Sciatic nerve (tissue), 2 donors: ENCODE data around the gene MED15. TPM values are rescaled to one million over a fixed set of nuclear protein-coding genes. Genes with fewer than 3 reads are reported as not detected.
"Not testable (repeated sequence)": the region's sequence is repeated elsewhere in the genome, so short reads cannot be mapped to it uniquely, and the experiment has no call there.

ENCODE experiments used
- ATAC-seq: fragments of 200-7000 bp; cut with Tn5 transposase; one replicate; pipeline ENCODE4 v1.9.1; 2020; ENCODE audit warnings: mild to moderate bottlenecking, moderate library complexity
- DNase-seq: peaks from one replicate; pipeline ENCODE4 v3.0.0-alpha.2; 2020; ENCODE audit warnings: low spot score
- intact Hi-C: fragments of 100-400 bp; cut with DNase I; formaldehyde crosslinking; loops from one replicate; pipeline ENCODE4 v1.14.2; 2022
- total RNA-seq: library from RNA; stranded (reverse); fragmentation: NEBNext Ultra II Directional; extraction: Animal tissue kit (Norgen Biotek cat#: 25700); gene quantifications from one replicate; pipeline ENCODE4 v1.2.1, GENCODE V29; 2021
- donor health status: DM: no; HTN: no; CAD: no.
- donor health status: DM: no; HTN: no; CAD: no.

MED15 gene
- total RNA-seq, 1 donor from 2014 or later = 130 TPM

DNA sequence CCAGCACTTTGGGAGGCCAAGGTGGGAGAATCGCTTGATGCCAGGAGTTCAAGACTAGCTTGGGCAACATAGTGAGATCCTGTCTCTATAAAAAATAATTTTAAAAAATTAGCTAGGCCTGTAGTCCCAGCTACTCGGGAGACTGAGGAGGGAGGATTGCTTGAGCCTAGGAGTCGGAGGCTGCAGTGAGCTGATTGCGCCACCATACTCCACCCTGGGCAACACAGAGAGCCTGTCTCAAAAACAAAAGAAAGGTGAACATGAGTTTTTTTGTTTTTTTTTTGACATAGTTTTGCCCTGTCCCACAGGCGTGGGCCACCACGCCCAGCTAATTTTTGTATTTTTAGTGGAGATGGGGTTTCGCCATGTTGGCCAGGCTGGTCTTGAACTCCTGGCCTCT lies 17.6 kb downstream of the MED15 start:
- intact Hi-C loops = no loop called here
- DNase-seq (no peak), ATAC-seq (no peak)

DNA sequence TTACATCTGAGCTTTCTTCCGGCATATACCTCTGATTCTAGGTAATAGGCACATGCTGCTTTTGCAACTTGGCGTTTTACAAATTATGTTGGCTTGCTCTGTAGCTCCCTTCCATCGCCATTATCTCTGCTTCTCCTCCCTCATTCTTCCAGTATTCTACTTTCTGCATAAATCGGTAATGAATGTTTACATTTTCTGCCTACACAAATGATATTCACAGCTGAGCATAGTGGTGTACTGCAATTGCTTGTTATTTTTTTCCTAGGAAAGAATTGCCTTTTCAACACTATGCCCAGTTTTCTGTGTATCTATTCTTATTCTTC lies 18.9 kb downstream of the MED15 start:
- intact Hi-C loops = no loop called here
- ATAC-seq = no peak

DNA sequence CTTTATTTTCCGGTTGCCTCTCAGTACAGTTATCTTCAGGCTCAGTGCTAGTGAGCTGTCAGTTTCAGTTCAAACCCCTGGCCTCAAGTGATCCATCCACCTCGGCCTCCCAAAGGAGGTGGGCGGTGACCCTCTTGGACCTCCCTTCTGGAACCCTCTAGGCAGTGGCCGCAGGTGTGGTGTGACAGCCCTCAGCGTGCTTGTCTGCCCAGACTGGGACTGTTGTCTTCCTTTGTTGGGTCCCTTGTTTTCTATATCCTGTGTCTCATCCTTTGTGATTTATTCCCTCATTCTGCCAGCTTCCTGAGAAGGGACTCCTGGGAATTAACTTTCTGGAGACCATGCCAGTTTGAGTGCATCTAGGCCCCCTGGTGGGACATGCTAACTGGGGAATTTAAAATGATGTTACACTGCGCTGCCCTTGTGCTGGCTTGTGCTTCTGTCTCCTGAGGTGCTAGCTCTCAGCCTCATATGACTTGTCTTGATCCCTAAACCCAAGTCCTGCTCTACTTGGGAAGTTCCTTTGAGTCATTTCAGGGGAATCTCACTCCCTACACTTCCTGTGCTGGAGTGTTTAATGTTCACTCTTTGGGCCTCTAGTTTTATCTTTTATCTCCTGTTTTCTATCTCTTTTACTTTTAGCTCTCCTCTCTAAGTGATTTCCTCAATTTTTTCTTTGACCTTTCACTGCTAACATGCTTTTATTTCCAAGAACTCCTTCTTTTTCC lies 19.4 kb downstream of the MED15 start:
- intact Hi-C loops = no loop called here
- no peak for ATAC-seq
- no peak for DNase-seq

More for the DNA sequence above, 18.9 kb downstream of the MED15 start:
- no peak for DNase-seq

DNA sequence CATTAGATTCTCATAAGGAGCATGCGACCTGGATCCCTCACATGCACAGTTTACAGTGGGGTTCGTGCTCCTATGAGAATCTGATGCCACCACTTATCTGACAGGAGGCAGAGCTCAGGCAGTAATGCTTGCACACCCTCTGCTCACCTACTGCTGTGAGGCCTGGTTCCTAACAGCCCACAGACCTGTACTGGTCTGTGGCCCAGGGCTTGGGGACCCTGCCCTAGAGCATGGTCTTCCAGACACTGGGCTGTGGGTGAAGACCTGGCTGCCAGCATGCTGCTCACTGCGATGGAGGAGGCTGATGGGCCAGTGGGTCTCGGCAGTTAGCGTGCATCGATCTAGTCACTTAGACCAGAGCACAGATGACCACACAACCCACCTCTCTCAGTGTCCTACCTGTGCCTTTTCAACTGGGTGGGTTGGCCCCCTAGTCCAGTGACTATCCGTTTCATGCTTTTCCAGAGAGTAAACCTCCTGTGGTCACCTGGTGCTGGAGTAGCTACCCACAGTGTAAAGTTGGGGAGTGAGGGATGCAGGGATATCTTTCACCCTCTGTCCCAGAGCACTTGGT lies 21.1 kb downstream of the MED15 start:
- no peak for DNase-seq
- intact Hi-C loops = no loop called here
- ATAC-seq = no peak

DNA sequence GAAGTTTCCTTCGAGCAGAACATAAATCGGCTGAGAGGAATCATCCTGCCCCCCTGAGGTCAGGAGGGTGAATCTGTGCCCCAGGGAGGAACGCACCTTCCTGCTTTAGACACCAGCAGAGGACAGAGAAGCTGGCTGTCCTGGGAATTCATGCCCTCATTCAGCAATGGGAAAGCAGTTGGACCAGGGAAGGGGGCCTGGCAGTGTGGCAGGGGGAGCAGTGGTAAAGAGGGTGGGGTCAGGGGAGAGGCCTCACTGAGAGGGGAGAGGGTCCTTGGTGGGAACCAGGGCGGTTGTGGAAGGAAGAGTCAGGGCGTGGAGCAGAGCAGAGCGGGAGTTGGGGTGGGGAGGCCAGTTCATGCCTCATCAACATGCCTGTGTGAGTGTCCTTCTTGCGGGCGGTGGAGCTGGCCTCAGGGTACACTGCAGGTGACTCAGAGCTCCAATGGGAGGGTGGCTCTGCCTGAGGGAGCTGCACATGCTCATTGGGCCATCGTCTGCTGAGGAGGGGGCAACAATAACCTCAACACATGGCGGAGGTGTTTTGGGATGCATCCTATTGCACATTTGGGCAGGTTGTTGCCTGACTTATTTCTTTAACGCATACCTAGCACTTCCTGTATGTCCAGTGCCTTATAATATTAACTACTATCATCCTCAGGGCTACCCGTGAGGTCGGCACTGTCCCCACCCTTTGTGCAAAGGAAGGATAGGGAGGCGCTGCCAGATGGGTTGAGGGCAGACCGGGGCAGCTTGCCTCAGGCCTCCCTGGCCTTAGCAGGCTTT lies 23.2 kb downstream of the MED15 start:
- intact Hi-C loops = no loop called here
- ATAC-seq = peak; percentile 2
- no peak for DNase-seq

DNA sequence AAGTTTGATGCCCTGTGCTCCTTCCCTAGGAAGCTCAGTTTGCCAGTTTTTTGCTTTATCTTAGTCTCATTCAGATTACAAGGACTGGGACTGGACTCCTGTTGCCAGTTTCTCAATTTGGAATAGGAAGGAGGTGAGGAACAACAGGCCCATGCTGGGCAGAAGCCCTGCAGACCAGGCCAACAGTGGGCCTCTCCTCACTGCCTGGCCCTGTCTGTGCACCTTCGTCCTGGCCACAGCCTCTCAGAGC lies 23.7 kb downstream of the MED15 start:
- no peak for ATAC-seq
- no peak for DNase-seq

DNA sequence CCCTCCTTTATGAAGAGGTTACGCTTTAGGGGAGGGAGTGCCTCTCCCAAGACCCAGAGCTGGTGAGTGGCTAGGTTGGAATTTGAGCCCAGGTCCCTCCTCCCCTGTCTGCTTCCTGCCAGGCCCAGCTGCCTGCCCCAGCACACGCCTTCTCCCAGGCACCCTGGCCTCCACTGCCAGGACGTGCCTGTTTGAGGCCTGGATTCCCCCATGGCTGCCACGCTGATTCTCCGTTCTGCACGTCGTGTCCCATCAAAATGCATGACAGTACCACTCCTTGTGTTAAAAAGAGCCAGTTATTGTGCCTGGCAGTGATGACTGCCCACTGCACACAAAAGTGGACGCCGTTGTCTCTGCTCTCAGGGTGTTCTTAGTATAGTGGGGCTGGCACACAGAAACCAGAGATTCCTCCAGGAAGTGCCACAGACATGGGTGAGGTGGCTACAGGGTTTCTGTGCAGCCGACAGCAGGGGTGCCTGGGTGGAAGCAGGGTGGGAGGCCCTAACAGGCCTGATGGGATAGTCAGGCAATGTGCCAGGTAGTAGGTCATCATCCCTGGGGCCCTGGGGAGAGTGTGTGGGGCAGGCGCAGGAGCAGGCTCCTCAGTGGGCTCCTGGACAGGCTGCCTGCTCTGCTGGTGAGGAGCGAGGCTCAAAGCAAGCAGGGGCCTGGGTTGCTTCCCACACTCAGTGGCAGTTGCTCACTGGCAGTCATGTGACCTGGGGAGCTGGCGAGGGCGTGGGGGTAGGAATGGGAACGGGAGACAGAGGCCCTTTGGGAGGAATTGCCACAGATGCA lies 24.2 kb downstream of the MED15 start:
- intact Hi-C loops = no loop called here
- DNase-seq = peak; percentile 73
- ATAC-seq = peak; percentile 78

More for the DNA sequence above, 23.7 kb downstream of the MED15 start:
- intact Hi-C loops = no loop called here

DNA sequence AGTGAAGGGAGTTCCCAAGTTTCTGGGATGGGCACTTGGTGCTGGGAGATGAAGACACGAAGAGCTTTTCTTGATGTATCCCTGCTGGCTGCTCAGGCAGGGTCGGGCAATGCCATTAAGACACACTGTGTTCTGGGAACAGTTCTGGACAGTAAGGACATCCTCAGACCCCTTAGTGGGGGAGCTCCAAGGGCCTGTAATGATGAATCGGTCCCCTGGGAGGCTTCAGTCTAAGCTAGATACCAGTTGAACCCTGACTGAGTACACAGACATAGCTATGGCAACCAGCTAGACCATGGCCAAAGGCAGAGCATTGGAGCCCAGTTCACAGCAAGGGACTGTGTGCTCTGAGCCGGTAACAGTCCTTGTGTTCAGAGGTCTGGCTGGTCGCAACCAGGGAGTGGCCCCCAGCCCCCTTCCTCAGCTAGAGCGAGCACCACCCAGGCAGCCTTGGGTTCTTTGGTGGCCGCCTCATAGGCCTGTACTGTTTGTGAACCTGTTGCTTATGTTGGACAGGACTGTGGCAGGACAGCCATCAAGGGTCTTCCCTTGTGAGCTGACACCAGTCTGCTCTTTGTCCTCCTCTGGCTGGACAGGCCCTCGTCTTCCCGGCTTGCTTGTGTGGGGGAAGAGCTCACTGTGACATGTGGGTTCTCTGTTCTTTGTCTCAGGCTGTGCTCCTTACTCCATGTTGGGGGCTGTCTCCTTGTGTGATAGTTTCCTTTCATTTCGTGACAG lies 25.0 kb downstream of the MED15 start:
- intact Hi-C loops = no loop called here
- ATAC-seq (peak; percentile 29), DNase-seq (peak; percentile 49)

DNA sequence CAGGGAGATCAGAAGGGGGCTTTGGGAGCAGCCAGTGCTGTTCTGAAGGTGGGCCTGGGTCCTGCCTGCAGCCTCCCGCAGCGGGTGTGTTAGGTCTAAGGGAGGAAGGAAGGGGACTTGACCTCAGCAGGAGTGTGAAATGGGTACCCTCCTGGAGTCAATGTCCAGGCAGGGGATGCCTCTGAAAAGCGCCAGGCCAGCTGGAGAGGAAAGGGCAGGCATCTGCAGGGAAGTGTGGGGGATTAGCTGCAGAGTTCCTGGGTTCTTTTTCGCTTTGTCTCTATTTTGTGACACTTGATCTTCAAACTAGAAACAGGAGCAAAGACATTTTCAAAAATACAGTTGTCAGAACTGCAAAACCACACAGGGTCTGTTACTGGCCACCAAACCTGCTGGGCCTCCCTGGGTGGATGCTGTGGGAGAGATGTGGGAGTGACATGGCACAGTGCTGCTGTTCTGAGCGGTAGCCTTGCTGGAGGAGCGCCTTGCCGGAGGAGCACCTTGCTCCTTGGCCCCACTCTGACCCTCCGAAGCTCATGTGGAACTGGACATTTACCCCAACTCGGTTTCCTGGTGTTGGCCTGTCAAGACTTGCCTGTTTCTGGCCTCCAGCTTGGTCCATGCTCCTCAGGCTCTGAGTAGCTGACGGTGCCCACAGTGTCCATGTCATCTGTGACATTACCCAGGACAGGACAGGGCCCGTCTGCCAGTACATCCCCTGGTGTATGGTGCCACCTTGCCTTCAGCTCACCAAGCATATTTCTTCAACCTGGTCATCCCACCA lies 25.9 kb downstream of the MED15 start:
- peak; percentile 50 for DNase-seq
- no peak for ATAC-seq

DNA sequence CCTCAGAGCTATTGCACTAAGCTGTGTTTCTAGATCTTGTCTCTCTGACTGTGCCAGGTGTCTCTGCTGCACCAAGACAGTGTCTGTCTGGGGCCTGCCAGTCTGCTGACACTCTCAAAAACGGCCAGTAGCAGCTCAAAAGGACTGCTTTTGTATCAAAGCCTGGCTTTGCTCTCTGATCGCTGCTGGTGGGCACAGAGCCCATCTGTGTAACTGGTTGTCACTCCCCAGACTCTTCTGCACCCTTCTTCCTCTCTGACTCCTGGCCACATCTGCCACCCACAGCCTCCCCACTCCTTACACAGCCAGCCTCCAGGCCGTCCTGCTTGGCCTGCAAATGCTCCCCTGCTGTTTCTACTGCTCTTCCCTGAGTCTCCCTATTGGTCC lies 26.5 kb downstream of the MED15 start:
- intact Hi-C loops = no loop called here
- DNase-seq (no peak), ATAC-seq (no peak)

More for the DNA sequence above, 25.9 kb downstream of the MED15 start:
- intact Hi-C loops = no loop called here

DNA sequence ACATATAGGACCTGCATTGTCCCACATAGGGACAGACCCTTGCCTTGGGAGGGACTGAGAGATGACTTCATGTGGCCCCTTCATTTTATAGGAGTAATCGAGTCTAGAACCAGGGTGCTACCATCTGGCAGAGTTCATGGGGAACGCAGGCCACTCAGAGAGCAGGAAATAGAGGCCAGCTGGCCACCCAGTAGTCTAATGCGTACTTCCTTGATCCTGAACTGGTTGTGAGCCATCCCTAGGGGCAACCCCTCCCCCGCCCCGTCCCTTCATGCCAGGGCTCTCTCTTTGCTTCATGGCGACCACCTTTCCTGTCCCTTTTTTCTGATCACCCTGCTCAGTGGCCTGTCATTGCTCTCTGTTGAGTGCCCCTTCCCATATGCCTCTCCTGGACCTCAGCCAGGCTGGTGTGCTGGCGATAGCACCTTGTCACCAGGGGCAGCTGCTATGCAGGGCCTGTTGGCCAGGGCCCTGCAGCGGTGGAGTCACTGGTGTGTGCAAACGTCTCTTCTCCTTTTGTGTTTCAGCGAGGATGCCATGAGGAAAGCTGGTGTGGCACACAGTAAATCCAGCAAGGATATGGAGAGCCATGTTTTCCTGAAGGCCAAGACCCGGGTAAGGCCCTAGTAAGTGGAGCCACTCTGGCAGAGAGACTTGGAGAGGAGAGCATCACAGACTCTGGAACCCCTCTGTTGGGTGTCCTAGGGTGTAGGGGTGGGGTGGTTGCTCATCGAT lies 29.3 kb downstream of the MED15 start:
- intact Hi-C loops = no loop called here
- ATAC-seq (no peak), DNase-seq (peak; percentile 48)

DNA sequence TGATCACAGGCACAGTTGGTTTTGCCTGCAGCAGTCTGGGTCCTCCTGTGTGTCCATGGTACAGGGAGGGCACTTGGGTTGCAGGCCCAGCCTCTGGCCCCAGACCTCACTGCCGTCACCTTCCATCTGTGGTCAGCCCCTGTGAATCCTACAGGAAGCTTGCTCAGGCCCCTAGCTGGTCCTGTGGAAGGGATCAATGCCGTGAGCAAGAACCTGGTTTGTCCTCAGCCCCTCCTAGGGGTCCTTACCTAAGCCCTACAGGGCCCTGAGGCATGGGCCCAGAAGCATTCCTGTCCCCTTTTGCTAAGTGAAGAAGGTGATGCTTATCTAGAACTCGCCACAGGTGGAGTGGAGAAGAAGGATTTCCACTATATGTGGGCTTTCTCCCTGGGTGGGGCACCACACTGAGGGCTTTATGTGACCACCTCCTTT lies 29.9 kb downstream of the MED15 start:
- DNase-seq (no peak), ATAC-seq (no peak)
- intact Hi-C loops = no loop called here

DNA sequence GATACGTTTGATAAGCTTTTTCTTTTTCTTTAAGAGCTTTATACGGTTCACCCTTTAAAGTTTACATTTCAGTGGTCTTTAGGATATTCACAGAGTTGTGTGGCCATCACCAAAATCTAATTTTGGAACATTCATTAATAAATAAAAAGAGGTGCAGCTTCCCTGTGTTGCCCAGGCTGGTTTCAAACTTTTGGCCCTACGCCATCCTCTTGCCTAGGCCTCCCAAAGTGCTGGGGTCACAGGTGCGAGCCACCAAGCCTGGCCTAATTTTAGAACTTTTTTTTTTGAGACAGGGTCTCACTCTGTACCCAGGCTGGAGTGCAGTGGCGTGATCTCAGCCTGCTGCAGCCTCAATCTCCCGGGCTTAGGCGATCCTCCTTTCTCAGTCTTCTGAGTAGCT lies 30.6 kb downstream of the MED15 start:
- ATAC-seq (no peak), DNase-seq (no peak)
- intact Hi-C loops = no loop called here

DNA sequence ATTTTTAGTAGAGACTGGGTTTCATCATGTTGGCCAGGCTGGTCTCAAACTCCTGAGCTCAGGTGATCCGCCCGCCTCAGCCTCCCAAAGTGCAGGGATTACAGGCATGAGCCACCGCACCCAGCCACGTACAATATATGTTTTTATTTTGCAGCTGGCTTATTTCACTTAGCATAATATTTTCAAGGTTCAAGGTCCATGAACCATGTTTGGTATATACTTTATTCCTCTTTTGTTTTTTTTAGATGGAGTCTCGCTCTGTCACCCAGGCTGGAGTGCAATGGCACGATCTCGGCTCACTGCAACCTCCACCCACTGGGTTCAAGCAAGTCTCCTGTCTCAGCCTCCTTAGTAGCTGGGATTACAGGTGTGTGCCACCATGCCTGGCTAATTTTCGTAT lies 31.5 kb downstream of the MED15 start:
- ATAC-seq, intact Hi-C loops, DNase-seq: not testable (repeated sequence)

DNA sequence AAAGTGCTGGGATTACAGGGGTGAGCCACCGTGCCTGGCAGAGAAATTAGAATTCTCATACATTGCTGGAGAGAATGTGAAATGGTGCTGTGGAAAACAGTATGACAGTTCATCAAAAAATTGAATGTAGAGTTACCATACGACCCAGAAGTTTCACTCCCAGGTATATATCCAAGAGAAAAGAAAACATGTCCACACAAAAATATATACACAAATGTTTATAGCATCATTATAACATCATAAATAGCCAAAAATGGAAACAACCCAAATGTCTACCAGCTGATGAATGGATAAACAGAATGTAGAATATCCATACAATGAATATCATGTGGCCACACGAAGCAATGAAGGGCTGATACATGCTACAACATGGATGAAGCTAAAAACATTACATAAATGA lies 34.6 kb downstream of the MED15 start:
- ATAC-seq (no peak), DNase-seq (no peak)
- intact Hi-C loops = no loop called here

DNA sequence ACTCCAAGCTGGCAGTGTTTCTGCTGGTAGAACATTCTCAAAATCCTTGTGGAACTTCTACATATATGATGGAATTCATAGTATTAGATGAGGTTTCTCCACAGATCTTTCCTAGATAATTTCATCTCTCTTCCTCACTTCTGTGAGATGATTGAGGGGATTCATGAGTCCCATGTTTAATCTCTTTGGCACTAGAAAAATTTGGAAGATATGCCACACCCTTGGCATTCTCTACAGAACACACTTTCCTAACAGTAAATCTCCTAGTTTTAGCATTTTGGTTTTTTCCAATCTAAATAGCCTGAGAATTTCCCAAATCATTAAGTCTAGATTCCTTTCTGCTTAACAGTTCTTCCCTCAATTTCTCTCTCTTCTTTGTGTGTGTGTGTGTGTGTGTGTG lies 35.3 kb downstream of the MED15 start:
- intact Hi-C loops = no loop called here
- no peak for DNase-seq
- no peak for ATAC-seq

DNA sequence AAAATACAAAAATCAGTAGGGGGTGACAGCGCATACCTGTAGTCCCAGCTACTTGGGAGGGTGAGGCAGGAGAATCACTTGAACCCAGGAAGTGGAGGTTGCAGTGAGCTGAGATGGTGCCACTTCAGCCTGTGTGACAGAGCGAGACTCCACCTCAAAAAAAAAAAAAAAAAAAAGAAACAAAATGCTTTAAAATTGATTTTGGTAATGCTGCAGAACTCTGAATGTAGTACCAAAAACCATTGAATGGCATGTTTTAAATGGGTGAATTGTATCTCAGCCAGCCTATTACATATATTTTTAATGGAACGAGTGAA lies 37.9 kb downstream of the MED15 start:
- DNase-seq, ATAC-seq, intact Hi-C loops: not testable (repeated sequence)
